ENCODE data around the gene FANCD2. TPM values are rescaled to one million over a fixed set of nuclear protein-coding genes. Genes with fewer than 3 reads are reported as not detected.
"Not testable (repeated sequence)": the region's sequence is repeated elsewhere in the genome, so short reads cannot be mapped to it uniquely, and the experiment has no call there.

FANCD2 gene
- total RNA-seq, 1 experiment from 2014 or later, result 13.6 TPM

DNA sequence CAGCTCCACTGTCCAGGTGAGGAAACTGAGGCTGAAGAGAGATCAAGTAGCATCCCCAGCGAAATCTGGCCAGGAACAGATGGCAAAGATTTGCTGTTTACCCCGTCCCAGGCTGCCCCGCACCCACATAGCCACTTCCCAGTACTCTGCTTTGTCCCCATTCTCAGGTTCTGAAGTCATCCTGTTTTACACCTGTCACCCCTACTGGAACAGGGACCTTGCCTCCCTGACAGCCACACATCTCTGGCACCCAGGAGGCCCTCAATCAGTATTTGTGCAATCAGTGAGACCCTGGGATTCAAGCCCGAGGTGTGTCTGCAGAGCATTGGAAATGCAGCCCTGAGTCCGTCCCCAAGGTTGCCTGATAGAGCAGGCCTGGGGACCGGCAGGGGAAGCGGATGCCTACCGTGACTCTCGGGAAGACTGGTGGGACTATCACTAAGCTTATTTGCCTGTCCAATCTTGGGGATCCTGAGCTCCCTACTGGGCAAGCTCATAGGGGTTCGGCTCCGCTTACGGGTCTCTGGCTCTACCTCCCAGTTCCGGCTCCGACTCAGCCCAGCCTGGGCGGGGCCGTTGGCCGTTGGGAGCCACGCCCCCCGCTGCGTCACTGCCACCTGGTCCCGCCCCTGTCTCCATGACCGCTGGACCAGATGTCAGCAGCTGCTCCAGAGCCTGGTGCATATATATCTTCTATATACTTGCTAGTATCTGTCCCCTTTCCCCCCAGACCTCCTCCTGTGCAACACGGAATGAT lies 17.5 kb upstream of the FANCD2 start:
- H3K9me3 ChIP-seq, result no peaks in the 10 kb centered on the region
- DNase-seq, result peak; percentile 65
- H3K27me3 ChIP-seq, result no peaks in the 10 kb centered on the region
- no peaks in the 10 kb centered on the region for H3K36me3 ChIP-seq
- H3K4me3 ChIP-seq, result peak overlapping the region; percentile 37

DNA sequence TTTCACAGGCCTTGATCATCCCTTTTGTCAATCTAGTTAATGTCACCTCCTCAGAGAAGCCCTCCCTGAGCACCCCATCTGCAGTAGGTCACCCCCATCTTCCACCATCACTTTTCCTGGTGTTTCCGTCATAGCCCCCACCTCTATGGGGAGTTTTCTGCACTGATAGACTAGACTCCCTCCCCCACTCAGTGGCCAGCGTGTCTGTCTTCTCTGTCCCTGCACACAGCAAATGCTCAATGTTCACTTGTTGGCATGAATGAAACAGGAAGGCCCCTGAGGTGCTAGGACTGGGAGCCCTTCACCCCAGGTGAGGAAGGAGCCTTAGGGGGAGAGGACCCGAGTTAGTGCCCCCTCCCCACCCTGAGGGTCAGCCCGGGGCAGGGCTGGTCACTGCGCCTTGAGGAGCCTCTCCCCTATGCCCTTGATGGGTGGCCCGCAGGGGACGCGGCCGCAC lies 15.8 kb upstream of the FANCD2 start:
- no peaks in the 10 kb centered on the region for H3K9me3 ChIP-seq
- peak overlapping the region; percentile 55 for H3K4me3 ChIP-seq
- H3K36me3 ChIP-seq, result no peaks in the 10 kb centered on the region
- no peaks in the 10 kb centered on the region for H3K27me3 ChIP-seq
- DNase-seq, result no peak

DNA sequence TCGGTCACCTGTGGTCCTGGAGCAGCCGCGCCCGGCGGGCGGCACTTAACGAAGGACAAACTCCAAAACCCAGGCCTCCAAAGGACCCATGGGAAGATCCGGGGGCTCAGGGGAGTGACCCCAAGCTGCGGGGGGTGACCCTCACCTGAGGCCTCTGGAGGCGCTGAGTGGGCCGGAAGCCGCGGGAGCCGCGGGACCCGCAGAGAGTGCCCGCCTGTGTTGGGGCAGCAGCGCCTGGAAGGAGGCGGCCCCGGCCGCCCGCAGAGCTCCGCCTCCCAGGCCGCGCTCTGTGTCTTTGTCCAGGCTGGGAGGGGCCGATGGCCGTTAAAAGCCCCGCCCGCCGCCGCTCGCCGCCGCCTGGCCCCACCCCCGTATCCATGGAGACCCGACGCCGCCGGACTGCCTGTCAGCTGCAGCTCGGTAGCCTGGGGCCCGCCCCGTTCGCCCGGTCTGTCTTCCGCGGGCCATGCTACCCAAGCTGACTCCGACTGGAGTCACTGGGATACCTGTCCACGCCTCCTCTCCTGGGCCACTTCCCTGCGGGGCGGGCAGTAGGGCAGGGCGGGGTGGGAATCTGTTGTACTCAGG lies 15.3 kb upstream of the FANCD2 start:
- H3K9me3 ChIP-seq, result no peaks in the 10 kb centered on the region
- H3K36me3 ChIP-seq, result no peaks in the 10 kb centered on the region
- DNase-seq, result peak; percentile 87
- peak overlapping the region; percentile 55 for H3K4me3 ChIP-seq
- H3K27me3 ChIP-seq, result no peaks in the 10 kb centered on the region

GRCh38 chr3:10011631-10012030 lies 14.6 kb upstream of the FANCD2 start:
- peak overlapping the region; percentile 55 for H3K4me3 ChIP-seq
- H3K27me3 ChIP-seq, result no peaks in the 10 kb centered on the region
- no peaks in the 10 kb centered on the region for H3K9me3 ChIP-seq
- peak; percentile 46 for DNase-seq
- H3K36me3 ChIP-seq, result no peaks in the 10 kb centered on the region

GRCh38 chr3:10012106-10012505 lies 14.1 kb upstream of the FANCD2 start:
- Histone ChIP-seq H3K4me3 (no peak overlapping the region), H3K27me3 (no peaks in the 10 kb centered on the region), H3K9me3 (no peaks in the 10 kb centered on the region), H3K36me3 (no peaks in the 10 kb centered on the region)
- DNase-seq, result no peak

GRCh38 chr3:10015461-10015904 lies 10.8 kb upstream of the FANCD2 start:
- Histone ChIP-seq H3K9me3 (no peaks in the 10 kb centered on the region), H3K4me3 (no peak overlapping the region), H3K36me3 (no peaks in the 10 kb centered on the region; the same call in 1 of the 2 replicates), H3K27me3 (no peaks in the 10 kb centered on the region)
- DNase-seq, result peak; percentile 62

- DNase-seq, result peak; percentile 82
- peaks cover 2% of the 10 kb centered on the region for H3K36me3 ChIP-seq
- no peaks in the 10 kb centered on the region for H3K9me3 ChIP-seq
- H3K4me3 ChIP-seq, result no peak overlapping the region
- H3K27me3 ChIP-seq, result no peaks in the 10 kb centered on the region
Measured at GRCh38 chr3:10017636-10018292, 8.5 kb upstream of the FANCD2 start.

DNA sequence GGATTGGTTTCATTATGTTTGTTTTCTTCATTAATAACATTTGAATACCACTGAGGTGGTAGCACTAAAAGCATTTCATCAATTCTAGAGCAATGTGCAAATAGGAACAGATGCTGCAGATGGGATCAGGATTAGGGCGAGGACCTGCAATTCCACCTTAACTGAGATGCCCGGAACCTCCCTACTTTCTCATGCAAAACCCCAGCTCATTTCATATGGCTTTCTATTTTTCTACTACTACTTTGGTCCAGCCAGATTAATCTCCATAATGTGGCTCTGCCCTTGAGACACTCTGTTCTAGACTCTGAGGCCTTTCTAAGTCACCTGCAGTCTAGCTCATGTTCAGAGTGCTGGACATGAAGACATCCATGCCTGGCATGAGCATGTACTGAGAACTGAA lies 7.4 kb upstream of the FANCD2 start:
- not testable (repeated sequence) for H3K4me3 ChIP-seq, DNase-seq, H3K27me3 ChIP-seq, H3K36me3 ChIP-seq, H3K9me3 ChIP-seq

- no peaks in the 10 kb centered on the region for H3K9me3 ChIP-seq
- peaks cover 4% of the 10 kb centered on the region for H3K36me3 ChIP-seq
- no peaks in the 10 kb centered on the region for H3K27me3 ChIP-seq
- no peak overlapping the region for H3K4me3 ChIP-seq
- no peak for DNase-seq
Measured at GRCh38 chr3:10019326-10019725, 6.9 kb upstream of the FANCD2 start.

DNA sequence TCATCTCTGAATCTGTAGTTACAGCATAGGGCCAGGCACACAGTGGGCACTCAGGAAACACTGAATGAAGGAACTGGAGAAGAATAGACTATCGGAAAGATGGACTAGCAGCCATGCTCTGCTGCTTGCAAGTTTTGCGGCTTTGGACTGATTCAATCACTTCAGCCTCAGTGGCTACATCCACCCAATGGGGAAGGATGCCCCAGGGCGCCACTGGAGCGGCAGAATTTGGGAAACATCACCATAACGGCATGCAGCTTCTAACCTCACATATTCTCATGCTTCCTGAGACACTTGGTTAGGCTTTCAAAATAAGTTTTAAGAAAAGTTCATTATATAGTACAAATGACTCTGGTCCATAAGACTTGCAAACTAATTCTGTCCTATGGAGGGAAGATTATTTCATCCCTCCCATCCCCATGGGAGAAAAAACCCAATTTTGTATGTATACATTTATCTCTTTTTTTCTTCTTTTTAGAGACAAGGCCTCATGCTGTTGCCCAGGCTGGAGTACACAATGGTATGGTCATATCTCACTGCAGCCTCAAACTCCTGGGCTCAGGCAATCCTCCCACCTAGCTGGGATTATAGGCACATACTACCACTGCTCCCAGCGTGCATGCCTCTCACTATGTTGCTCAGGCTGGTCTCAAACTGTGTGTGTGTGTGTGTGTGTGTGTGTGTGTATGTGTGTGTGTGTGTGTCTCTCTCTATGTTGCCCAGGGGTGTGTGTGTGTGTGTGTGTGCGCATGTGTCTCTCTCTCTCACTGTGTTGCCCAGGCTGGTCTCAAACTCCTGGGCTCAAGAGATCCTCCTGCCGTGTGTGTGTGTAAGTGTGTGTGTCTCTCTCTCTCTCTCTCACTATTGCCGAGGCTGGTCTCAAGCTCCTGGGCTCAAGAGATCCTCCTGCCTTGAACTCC lies 4.1 kb upstream of the FANCD2 start:
- Histone ChIP-seq H3K27me3 (no peaks in the 10 kb centered on the region), H3K9me3 (no peaks in the 10 kb centered on the region), H3K4me3 (no peak overlapping the region), H3K36me3 (peaks cover 4% of the 10 kb centered on the region)
- no peak for DNase-seq

DNA sequence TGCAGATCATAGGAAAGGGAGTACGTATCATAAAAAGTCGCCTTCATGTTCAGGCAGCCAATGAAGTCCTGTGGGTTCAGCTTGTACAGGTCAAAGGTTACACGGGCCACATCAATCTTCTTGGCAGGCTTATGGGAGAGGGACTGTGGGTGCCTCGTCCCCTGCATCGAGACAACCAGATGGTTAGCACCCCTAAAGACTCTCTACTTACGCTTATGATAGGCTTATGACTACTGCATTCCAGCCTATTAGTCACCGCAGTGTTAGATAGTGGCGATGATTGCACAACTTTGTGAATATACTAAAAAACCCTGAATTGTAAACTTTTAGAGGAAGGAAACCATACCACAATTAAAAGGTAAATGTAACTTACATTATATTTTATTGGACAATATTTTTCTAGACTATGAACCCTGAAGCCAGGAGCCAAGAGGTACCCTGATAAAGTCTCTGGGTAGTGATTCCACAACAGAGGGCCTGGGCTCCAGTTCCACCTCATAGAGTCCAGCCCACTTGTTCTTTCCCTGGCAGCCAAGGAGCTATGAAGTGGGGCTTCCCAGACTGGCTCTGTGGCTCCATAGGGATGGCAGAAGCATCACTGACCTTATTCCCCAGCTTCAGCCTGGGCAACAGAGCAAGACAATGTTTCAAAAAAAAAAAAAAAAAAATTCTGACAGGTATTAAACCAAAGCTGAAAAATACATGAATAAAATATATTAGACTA lies 2.5 kb upstream of the FANCD2 start:
- H3K27me3 ChIP-seq, result no peaks in the 10 kb centered on the region
- no peak overlapping the region for H3K4me3 ChIP-seq
- peaks cover 4% of the 10 kb centered on the region; the same call in 1 of the 2 replicates for H3K36me3 ChIP-seq
- no peak for DNase-seq
- no peaks in the 10 kb centered on the region for H3K9me3 ChIP-seq

DNA sequence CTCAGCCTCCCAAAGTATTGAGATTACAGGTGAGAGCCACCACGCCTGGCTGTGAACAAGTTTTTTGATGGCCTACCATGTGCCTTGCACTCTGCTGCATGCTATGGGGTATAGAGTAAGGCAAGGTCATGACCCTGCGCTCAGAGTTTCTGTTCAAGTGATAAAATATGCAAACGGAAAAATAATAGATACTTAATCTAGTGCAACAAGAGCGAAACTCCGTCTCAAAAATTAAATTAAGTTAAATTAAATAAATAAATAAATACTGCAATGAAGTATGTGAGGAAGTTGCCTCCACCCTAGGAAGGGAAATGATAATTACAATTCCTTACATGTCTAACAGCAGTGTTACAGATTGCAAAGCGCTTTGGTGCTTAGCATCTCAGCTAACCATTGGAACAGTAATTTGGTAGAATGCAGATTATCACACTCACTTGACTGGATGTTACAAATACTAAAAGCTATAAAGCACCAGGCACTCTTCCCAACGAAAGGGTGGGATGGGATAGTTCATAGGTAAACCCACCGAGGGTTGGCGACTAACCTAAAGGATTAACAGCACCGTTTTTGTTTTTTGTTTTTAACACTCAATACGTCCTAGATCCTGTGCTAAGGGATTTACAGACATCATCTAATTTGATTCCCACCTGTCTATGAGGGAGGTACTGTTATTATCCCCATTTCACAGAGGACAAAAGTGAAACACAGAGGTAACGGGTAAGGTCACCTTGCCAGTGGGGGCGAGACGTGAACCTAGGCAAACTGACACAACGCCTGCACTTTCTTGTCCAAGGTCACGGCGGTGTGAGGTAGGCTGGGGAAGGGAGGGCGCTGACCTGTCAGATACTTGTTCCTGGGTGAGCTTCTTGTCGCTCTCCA lies 793 bp upstream of the FANCD2 start:
- no peak for DNase-seq
- peak overlapping the region; percentile 57 for H3K4me3 ChIP-seq
- H3K36me3 ChIP-seq, result peaks cover 4% of the 10 kb centered on the region; the same call in 1 of the 2 replicates
- H3K27me3 ChIP-seq, result no peaks in the 10 kb centered on the region
- H3K9me3 ChIP-seq, result no peaks in the 10 kb centered on the region

DNA sequence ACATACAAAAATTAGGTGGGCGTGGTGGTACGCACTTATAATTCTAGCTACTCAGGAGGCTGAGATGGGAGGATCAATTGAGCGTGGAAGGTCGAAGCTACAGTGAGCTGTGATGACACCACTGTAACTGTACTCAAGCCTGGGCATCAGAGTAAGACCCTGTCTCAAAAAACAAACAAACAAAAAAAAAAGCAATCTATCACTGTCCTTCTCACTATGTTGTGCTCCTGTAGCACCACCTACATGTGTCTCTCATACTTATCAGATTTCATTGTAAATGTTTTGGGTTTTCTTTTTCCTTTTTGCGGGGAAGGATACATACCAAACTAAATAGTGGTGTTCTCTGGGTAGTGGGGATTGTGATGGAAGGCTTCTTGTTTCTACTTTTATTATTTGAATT lies 14.8 kb downstream of the FANCD2 start:
- Histone ChIP-seq H3K9me3 (no peaks in the 10 kb centered on the region), H3K4me3 (no peak overlapping the region), H3K27me3 (no peaks in the 10 kb centered on the region), H3K36me3 (peaks cover 8% of the 10 kb centered on the region)
- no peak for DNase-seq

DNA sequence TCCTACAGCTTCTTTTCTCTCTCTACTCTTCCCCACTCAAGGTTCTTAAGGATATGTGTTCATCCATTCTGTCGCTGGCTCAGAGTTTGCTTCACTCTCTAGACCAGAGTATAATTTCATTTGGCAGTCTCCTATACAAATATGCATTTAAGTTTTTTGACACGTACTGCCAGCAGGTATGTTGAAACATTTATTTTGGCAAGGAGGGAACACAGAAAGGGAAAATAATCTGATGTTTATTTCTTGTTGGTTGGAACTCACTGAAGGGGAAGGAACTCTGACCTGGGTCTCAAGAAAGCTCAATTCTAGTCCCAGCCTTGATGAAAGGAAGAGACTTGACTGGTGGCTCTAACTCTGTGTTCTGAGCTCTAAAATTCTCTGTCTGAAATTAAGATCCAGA lies 21.6 kb downstream of the FANCD2 start:
- Histone ChIP-seq H3K9me3 (no peaks in the 10 kb centered on the region), H3K36me3 (peaks cover 3% of the 10 kb centered on the region; the same call in 1 of the 2 replicates), H3K27me3 (no peaks in the 10 kb centered on the region), H3K4me3 (no peak overlapping the region)
- no peak for DNase-seq

DNA sequence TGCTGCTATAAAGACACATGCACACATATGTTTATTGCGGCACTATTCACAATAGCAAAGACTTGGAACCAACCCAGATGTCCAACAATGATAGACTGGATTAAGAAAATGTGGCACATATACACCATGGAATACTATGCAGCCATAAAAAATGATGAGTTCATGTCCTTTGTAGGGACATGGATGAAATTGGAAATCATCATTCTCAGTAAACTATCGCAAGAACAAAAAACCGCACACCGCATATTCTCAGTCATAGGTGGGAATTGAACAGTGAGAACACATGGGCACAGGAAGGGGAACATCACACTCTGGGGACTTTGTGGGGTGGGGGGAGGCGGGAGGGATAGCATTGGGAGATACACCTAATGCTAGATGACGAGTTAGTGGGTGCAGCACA lies 26.8 kb downstream of the FANCD2 start:
- H3K4me3 ChIP-seq, DNase-seq, H3K27me3 ChIP-seq: not testable (repeated sequence)

More for the DNA sequence above, 26.8 kb downstream of the FANCD2 start:
- H3K9me3 ChIP-seq, H3K36me3 ChIP-seq: not testable (repeated sequence)

Data from MG63 (cell line).